HG03457 (cell line): ENCODE results near the gene ERBIN.
"Not testable (repeated sequence)": the region's sequence is repeated elsewhere in the genome, so short reads cannot be mapped to it uniquely, and the experiment has no call there.

Experiments used
- ATAC-seq: cut with Tn5 transposase; IDR thresholded peaks from one replicate; pipeline ENCODE4 v1.9.1; 2021; ENCODE audit warnings: moderate number of reproducible peaks; ENCODE audit not compliant: unreplicated experiment

The ERBIN gene

DNA sequence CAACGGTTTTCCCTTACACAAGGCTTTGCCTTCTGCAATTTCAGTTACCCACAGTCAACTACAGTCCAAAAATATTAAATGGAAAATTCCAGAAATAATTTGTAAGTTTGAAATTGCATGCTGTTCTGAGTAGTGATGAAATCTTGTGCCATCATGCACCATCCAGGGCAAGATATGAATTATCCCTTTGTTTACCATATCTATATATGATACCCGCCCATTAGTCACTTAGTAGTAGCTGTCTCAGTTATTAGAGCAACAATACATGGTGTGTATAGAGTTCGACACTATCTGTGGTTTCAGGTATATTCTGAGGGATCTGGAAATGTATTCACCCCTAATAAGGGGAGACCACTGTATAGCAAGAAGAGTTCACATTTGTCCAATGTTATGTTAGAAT, 29.4 kb downstream of the ERBIN start:
- no peak for ATAC-seq

GRCh38 chr5:65957703-65958102, 31.3 kb downstream of the ERBIN start:
- ATAC-seq: not testable (repeated sequence)

DNA sequence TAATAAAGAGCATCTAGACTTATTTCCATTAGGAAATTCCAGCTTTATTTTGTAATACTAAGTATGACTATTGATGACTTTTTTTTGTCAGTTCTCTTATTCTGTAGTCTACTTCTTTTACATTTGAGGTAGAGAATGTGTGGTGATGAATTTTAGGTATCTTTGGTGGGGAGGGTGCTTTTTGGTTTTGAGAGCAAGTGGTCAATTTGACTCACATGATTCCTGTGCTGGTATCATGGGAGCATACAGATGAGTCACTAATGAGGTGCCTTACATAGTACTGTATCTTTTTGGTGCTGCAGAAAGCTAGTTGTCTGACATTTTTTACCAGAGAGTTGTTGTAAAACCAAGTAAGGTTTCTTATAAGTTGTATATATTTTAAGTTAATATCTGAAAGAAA, 35.3 kb downstream of the ERBIN start:
- peak; percentile 92 for ATAC-seq

DNA sequence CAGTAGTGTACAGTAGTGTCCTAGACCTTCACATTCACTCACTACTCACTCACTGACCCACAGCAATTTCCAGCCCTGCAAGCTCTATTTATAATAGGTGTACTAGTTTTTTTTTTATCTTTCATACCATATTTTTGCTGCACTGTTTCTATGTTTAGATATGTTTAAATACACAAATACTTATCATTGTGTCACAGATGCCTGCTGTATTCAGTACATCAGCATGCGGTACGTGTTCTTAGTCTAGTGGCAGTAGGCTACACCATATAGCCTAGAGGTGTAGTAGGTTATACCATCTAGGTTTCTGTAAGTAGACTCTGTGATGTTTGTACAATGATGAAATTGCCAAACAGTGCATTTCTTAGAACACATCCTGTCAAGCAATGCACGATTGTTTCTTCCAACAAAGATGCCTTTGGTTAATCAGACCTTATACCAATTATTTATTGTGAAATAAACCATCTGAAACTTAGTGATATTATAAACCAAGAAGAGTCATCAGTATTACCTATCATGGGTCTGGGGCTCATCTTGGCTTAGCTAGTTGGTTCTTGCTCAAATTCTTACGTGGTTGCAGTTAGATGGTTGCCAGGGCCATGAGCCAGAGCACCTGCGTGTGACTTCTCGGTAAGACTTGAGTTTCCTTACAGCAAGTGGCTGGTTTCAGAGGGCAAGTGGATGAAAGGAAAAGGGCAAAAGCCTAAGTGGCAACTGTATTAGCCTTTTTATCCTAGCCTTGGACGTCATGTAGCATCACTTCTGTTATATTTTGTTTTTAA, 41.1 kb downstream of the ERBIN start:
- no peak for ATAC-seq

GRCh38 chr5:65969539-65970393, 43.4 kb downstream of the ERBIN start:
- ATAC-seq: no peak

- ATAC-seq: no peak
Observed at GRCh38 chr5:65970481-65971367, 44.3 kb downstream of the ERBIN start.

- ATAC-seq: no peak
Observed at GRCh38 chr5:65971643-65972042, 45.3 kb downstream of the ERBIN start.

GRCh38 chr5:65972896-65973295, 46.5 kb downstream of the ERBIN start:
- not testable (repeated sequence) for ATAC-seq

DNA sequence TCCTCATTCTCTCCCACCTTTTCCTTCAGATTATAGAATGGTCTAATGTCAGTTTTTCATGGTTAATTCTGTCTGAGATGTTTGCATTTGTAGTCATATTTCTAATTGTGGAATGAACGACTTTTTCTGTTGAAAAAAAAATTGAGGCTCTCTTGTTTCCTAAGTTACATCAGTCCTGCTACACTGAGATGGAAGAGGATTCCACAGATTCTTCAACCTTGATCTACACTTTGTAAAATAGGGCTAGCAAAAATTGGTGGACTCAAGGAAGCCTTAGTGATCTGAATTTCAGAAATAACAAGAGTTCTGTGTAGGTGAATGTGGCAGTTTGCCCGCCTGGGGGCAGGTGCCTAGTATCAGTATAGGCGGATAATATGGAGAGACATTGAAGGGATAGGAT, 51.9 kb downstream of the ERBIN start:
- ATAC-seq: no peak

DNA sequence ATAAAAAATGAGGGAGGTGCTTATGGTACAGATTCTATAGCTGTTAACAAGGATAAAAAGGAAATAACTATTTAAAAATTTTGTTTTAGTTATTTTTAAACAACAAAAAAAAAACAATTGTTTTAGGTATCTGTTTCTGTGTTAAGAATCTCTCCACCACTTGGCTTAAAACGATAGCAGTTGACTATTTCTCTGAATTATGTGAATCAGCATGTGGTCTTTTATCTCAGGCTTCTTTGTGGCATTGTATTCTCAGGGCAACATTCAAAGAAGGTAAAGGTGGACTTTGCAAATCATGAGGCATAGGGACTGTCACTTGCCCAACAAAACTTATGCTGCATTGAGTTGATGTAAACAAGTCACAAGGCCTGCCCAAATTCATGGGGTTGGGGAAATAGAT, 55.2 kb downstream of the ERBIN start:
- no peak for ATAC-seq

- ATAC-seq: no peak
Observed at GRCh38 chr5:65981969-65982619, 55.7 kb downstream of the ERBIN start.

- ATAC-seq: no peak
Observed at GRCh38 chr5:65982635-65983034, 56.3 kb downstream of the ERBIN start.

DNA sequence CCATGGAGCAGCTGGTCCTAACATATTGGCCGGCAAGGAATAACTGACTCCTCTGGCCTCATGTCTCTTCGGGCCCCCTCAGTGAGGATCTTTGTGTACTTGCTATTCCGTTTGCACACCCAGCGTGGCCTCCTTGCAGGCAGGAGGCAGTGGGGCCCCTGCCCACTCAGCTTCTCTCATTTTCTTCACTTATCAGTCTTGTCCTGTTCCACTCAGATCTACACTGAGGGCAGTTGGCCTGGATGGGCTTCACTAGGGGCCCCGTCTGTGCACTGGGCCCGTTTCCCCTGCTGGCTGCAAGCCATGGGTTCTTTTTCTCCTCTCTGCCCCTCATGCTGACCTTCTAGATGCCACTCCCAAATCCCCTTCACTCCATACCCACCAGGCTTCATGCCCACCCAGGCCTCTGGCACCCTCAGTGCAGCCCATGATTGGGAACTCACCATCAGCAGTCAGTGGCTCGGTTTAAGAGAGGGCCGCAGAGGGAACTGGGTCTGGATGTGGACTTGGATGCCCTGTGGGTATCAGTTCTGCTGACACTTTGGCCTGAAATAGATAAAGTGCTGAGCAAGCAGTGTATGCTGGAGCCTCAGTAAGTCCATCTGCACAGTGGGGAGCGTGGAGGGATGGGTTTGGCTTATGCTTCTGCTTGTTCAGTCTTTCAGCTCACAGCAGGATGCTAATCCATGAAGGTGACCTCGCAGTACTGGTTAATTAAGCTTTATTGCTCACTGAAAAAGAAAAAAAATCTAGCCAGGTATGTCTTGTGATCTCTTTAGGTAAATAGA, 57.9 kb downstream of the ERBIN start:
- no peak for ATAC-seq

DNA sequence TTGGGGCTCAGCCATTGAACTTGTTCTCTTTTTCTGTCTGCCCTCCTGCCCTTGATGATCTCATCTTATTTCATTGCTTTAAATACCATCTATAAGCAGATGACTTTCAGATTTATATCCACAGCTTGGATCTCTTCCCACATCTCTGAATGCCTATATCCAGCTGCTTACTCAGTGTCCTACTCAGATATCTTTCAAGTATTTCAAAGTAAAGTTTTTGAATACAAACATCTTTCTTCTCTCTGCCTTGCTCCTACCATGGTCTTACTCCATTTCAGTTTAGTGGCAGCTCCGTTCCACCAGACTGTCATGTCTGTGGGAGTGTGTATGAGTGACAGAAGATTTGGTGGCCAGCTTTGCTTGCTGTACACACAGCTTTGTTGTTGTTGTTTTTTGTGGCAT, 59.7 kb downstream of the ERBIN start:
- ATAC-seq: no peak

DNA sequence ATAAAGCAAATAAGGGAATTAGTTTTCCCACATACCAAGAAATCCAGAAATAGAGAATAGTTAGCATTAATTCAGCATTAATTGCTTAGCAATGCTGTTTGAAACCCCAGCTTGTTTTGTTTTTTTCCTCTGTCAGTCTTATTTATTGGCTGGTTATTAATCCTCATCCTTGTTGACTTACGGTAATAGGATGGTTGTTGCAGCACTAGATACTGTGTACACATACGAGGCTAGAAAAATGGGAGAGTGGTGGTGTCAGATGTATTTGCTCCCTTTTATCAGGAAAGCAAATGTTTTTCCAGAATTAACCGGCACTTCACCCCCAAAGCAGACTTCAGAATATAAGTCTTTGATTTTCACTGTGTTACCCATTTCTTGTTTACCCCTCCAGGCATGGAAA, 60.4 kb downstream of the ERBIN start:
- ATAC-seq: no peak

DNA sequence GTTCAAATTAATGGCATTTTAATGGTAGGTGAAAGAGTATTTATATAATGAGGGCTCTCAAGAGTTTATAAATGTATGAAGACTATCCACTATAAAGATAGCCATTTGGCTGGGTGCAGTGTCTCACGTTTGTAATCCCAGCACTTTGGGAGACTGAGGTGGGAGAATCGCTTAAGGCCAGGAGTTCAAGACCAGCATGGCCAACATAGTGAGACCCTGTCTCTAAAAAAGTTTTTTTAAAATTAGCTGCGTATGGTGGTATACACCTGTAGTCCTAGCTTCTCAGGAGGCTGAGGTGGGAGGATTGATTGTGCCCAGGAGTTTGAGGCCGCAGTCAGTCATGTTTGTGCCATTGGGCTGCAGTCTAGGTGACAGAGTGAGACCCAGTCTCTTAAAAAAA, 61.6 kb downstream of the ERBIN start:
- ATAC-seq: no peak

GRCh38 chr5:65989158-65989557, 62.8 kb downstream of the ERBIN start:
- ATAC-seq: no peak

DNA sequence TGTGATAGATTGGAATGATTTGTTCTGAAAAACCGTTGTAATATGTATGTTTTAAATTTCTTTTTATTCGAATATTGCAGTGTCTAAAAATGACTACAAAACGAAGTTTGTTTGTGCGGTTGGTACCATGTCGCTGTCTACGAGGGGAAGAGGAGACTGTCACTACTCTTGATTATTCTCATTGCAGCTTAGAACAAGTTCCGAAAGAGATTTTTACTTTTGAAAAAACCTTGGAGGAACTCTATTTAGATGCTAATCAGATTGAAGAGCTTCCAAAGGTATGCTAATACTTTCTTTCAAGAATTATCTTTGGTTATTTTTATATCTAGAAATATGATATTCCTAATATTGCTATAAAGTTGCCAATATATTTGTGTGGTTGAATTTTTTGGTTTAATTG, 66.3 kb downstream of the ERBIN start:
- no peak for ATAC-seq

DNA sequence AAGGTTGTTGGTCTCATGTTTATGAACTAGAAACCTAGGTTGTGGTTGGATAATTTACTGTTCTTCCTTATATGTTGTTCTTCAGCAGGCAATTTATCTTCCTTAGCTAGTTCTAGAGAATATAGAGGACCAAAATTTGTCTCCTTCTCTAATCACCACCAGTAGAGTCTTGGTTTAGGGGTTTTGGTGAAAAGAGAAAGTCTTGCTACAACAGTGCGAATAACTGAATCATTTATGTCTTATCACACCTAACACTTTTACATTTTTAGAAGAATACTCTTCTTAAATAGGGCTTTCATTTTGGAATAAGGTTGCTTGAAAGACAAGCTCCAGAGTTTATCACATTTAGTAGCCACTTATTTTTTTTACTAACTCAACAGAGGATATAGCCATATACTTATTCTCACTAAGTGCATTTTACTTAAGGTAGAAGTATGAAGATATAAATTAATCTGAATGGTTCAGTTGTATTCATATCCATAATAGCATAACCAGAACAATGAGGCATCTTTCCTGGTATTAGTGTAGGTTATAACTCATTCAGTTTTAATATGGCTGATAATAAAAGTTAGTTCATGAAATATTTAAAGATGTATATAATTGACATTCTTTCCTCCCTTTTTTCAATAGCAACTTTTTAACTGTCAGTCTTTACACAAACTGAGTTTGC, 67.9 kb downstream of the ERBIN start:
- ATAC-seq: no peak
